UCSD-AML1 (cell line): ENCODE results near the gene TCF7L2.

Experiments
- DNase-seq: peaks from one replicate; lab custom pipeline; 2025; ENCODE audit not compliant: unreplicated experiment; lab: John Stamatoyannopoulos, UW

The TCF7L2 gene

DNA sequence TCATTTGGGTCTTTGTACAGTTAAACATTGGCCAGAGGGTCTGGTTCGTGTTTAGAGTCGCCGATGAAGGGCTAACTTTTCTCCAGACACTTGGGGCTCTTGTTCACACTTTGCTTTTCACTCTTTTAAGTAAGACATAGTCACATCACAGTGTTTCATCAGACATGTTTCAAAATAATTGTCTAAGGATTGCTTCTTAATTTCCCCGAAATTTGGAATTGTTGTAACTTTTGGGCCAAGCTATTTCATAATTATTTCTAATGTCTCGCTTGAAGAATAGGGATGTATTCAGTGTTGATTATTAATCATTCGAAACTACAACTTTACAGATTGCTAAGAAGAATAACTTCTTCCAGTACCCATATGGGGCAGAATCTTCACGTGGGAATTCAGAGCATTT lies 92.8 kb downstream of the TCF7L2 start:
- no peak for DNase-seq

DNA sequence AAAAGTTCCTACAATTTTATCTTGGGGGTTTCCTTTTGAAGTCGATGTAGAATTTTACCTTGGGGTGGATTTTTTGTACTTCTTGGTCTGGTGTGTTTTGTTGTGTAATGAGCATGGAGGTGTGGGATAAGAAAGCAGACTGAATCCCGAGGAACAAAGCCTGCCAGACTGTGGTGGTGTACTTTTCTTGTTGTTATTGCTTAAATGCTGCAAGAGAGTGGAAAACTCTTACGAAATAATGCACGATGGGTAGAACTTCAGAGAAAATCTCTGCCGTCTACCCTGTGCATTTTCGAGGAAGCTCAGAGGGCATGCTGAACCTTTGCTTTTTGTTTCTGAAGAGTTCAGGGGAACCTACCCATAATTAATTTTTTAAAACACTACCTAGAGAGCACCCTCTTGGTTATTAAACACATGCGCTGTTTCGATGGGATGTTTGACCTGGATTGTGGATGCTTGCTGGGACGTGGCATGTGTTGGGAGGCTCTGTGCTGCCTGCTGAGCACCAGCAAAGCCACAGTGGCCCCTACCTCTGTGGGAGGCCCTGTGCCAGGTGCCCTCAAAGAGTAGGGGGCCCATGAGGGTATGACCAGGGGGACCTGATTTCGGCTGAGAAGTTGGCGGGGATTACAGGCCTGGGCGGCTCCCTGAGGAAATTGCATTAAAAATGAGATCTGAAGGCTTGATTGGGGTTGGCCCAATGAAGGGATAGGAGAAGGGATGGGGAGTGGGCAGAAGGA lies 94.1 kb downstream of the TCF7L2 start:
- DNase-seq: no peak

DNA sequence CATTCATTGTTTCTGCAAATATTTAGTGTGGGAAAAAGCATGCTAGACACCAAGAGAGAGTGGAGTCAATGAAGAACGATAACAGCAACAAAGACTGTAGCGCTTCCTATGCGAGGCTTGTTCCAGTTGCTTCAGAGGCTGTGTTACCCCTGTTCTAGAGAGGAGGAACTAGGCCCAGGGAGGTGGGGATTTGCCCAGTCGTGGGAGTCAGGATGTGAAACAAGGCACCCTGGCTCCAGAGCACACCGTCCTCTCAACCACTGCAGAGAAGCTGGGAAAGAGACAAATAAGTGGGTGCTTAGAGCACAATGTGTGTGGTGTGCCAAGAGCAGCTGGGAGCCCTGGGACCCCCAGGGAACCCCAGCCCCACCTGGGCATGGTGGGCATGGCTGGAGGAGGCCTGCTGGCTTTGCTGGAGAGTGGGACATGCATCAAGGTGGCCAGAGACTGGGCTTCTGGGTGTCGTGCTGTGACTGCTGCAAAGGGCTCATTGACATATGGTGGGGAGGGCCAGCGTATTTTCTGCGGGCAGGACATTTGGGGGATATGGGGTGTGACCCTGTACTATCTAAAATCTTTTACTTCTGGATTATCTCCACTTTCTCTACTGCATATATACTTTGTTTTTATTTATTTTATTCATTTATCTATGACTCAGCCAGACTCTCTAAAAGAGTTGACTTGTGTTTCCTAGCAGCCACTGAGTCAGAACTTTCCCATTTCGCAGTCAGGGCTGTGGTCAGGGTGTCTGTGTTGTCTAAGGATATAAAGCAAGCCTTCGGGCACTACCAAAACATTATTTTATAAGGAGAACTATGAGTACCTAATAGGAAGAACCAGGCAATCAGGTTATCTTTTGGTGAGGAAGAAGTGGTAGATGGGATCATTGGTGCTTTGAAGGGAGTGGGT lies 95.4 kb downstream of the TCF7L2 start:
- DNase-seq: no peak

DNA sequence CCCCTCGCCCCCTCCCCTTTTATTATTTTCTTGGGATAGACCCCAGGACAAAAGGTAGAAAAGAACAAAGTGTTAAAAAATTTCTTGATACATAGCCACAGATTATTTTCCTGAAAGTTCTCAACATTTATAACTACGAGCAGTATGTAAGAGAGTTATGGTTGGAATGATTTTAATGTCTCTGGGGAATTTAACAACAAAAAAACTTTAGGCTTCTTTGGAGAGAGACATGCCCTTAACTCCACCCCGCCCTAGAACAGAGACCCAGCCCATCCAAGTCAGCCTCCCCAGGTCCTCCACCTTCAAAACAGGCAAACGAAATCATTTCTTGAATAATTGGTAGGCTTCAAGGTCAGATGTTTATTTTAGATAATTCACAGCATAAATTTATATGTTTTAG lies 97.1 kb downstream of the TCF7L2 start:
- DNase-seq: no peak

DNA sequence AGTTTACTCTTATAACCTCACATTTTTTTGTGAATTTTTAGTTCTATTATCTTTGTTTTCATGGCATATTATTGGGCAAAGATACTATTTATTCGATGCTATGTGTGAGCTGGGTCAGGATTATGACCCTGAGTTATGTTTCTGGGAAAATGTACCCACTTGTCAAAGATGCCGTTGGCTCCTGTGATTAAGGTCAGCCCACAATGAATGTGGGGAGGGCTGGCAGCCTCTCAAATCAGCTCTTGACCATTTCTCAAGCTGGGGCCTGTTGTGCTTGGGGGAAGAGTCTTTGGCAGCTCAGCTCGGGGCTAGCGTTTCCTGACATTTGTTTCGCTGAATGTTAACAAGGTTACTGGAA lies 97.5 kb downstream of the TCF7L2 start:
- no peak for DNase-seq

DNA sequence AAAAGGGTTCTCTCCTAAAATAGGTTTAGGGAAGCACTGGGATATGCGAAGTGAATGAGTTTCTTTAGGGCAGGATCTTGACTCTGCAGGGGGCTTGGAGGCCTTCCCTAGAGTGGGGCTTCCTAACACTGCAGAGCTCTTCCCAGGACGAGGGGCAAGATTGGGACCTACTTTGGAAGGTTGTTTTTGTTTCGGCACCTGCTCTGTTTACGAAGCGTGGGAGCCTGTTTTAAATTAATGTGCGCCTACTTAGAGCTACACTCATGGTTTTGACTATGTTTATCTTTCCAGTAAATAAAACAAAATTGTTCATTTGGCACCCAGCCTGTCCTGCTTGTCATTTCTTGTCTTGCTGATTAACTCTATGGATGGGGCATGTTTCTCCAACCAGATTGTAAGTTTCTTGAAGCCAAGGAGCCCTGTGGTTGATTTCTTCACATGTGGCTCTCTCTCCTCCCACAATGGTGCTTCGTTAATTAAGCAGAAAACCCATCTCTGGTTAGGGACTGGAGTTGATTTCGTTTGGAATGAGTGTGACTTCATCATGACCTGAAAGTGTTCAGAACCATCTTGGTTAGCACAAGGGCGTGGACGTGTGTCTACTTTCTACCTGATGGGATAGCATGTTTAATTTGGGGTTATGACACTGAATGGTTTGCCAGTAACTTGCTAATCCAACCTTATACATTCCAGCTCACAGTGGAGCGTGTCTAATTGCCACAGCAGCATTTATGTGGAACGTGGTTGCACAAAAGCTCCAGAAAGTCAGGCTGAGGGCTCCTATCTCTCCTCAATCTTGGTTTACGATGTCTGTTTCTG lies 98.1 kb downstream of the TCF7L2 start:
- DNase-seq: no peak

DNA sequence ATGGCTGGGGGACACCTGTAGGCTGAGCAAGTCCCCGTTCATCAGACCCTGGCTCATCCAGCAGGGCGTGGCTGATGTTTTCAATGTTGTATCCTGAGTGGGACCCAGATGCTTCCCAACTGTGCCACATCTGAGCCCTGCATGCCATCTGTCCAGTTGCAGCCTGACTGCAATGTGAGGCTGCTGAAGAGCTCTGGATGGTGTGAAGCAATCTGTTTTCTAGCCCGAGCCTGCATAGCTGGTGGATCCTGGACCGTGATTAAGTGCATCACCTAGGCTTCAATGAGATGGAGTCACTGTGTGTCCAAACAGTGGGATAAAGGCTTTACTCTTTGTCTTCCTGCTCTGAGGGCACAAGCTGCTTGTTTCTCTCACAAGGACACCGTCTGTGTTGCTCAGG lies 99.8 kb downstream of the TCF7L2 start:
- no peak for DNase-seq

DNA sequence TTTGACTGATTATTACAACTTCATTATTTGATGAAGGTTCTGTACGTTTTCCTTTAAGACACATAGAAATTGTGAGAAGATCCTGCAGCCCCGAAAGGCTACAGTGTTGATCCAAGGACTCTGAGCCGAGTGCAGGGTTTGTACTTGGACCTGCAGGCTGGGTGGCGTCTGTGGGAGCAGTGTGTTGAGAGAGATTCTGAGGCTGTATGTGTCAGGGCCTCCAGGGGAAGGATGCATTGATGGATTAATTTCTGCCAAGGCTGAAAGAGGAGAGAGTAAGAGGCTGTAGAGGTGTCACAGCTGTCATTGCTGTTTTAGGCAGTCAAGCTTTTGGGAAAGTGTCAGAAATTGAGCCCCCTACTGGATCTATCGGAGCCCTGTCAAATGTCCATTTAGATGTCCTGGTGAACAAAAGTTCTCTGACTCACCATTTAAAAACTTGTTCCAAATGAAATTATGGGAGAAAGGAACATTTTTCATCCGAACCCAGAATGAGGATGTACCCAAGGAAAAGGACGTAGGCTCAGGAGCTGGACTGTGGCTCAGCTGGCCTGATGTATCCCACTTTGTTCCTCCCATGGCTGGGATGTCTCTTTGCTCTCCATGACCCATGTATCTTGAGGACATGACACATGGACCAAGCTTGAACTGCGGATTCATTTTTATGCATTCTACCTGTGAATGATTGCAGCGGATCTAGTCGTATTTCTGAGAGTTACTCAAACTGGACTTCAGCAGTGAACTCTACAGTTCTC lies 102.2 kb downstream of the TCF7L2 start:
- no peak for DNase-seq

DNA sequence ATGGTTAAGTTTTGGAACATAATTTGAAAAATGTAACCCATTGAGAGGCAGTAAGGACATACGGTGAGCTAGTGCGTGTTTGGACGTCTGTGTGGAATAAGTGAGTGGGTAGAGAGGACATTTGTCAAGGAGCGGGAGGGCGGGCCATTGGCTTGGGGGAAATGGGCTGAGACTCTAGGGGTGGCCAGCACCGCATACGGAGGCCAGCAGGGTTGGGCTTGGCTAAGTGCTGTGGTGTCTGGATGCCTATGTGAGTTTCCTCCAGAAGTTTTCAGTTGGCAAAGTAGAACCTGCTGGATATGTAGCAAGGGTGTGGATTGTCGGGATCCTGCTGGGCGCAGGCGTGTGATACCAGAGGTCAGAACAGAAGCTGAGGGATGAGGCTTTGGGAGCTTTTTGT lies 103.0 kb downstream of the TCF7L2 start:
- no peak for DNase-seq

DNA sequence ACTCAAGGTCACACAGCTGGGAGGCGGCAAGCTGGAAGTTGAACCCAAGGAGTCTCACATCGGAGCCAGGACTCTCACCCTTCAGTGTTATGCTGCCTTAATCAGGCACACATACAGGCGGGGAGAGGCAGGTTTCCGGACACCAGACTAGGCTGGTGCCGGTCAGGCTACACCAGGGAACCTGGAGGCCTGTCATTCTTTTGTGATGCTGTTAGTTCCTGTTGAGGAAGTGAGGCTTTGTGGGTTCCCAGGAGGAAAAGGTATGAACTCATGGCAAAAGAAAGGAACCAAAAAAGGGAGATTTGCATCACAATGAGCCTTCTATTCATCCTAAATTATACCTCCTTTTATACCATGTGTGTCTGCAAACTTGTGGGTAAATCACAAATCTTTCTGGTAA lies 103.8 kb downstream of the TCF7L2 start:
- peak; percentile 49 for DNase-seq

DNA sequence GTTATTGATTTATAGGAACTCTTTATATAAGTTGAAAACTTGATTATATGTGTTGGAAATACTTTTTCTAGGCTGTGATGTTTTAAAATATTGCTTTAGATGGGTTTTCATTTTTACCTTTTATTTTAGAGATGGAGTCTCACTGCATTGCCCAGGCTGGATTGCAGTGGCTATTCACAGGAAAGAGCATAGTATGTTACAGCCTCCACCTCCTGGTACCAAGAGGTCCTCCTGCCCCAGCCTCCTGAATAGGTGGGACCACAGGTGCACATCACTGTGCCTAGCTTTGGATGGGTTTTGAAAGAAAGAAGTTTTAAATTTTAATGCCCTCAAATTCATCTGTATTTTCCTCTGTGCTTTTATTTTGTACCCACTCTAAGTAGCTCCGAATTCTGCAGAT lies 105.4 kb downstream of the TCF7L2 start:
- no peak for DNase-seq

DNA sequence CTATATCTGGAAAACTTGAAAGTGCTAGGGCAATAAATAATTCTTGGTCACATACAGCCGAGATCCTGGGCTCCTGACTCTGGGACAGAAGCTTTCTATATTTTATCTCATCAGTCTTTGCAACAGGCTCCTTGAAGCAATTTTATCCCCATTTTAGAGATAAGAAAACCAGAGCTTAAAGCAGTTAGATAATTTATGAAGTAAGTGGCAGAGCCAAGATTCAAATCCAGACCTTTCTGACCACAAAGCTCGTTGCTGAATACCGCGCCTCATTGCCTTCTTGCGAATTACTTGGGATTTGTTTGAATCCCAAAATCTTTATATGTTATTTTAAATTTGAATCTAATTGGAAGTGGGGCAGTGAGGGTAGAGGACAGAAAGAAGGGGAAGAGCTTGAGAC lies 106.0 kb downstream of the TCF7L2 start:
- DNase-seq: no peak

DNA sequence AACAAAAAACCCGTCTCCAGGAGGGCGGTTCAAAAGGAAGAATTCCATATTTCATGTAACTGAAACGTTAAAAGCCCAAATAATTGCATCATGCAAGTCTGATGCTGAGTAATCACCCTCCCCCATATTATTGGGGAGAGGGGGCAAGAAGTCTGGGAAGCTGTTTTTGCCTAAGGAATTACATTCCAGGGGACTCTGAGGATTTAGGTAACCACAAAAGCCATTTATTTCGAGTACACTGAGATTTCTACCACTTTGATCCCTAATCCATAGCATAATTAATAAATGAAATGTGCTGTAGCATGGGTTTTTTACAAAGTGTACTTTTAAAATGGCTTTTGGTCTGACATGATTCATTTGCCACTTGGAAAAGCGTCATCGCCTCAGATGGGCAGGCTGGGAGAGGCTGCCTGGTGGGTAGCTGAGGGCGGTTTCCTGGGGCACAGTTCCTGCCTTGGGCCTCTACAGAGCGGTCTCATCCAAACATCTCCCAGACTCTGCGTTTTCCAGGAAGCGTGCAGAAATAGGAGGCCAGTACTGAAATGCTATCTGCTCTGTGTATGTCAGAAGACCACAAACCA lies 106.5 kb downstream of the TCF7L2 start:
- peak; percentile 30 for DNase-seq

DNA sequence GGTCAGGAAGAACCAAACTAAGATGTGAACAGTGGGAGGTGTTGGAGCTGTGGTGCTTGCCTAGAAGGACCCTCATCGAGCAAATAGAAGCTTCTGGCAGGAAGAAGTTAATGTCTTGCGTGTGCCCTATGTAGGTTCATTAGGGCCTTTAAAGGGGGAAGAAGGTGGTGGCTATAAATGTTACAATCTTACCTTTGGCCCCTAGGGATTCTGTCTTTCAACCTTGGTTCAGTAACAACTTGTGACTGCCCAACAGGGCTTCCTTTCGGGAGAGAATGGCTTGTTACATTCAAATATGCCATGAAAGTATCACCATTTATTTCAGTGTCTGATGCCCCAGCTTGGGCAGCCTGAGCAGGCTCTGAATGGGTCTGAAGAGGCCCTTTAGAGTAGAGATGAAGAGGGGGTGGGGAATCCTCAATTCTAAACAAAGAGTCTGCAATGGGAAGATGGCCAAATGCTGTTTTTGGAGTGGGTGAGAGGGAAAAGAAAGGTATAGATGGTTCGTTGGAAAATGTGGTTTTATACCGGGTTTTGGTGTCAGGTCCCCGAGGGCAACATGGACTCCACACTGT lies 108.0 kb downstream of the TCF7L2 start:
- DNase-seq: no peak

DNA sequence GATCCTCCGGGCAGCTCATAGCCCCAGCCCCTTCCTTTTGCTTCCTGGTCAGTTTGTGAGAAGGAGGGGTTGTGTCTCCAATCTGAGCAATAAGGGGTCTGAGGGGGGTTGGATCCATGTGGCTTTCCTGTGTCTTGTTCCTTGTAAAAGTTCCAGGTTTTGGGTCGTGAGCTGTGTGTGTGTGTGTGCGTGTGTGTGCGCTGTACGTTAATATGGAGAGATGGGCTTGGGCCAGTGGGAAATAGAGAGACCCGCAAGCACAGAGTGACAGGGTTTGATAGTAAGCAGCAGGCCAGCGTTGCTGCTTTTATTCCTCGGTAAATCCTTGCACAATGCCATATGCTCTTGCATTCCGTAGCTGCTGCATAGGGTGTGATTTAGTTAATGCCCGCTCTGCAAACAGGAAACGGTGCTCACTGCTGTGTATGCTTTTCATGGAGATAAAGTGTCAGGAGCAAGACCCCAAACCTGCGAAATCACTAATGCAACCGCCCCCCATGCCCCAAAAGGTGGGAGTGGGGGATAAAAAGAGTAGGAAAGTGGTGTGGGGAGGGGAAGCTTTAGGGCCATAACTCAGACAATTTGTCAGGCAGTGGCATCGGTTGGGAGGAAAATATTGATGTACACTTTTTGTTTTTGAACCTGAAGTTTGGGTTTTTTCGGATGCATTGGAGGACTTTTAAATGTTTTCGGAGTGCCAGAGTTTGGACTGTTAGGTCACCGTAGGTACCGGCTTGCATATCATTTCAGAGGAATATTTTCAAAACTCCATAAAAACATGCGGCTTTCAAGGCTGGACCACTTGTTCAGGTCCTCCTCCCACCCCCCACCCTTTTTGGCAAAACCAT lies 108.7 kb downstream of the TCF7L2 start:
- no peak for DNase-seq

DNA sequence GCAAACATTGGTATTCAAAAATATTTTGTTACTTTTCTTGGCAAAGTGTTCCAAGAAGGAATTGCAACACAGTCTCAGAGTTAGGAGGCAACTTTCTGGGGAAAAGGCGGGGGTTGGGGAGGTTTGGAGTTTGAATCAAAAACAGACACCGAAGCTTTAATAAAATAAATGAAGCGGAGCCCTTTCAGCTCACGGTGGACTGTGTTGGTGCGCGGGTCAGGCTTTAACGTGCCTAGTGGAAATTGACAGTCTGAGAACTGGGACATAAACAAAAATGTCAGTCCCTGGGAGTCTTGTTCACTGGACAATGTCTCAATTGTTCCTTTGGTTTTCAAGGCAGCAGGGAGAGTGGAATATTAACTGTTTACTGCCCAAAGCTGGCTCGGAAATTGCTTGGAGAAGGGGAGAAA lies 109.3 kb downstream of the TCF7L2 start:
- DNase-seq: no peak

DNA sequence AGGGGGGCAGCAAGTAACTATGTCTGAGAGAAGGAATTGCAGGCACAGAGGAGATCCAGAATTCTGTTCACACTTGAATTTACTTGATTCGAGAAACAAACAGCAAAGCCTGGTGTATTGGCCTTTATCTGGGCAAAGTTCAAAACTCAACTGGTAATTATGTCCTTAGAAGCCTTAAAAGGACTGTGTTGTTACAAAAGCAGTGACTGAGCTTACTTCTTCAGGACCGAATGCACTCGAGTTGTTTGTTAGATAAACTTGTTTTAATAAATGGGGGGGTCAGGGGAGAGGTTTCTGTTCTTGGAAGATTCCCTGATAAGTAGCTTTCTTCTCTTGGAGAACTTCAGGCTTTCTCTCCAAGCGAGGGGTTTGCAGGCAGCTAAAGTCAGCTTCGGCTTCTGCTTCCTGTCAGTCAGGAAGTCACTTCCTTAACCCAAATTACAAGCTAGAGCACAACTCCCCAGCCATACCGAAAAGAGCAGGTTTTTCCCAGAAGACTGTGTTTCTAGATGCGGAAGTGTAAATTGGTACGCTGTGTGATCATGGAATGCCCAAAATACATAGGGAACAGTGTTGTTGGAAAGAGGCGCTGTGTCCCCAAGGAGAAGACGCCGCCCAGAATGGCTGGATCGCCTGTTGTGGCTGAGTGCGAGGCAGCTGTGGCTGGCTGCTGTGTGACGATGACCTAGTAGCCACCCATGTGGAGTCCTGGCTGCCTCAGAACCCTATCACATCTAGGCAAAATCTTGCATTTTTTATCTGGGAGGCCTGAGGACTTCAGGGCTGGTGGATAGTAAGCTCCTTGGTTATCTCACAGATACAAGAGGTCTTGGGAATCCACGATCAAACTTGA lies 110.4 kb downstream of the TCF7L2 start:
- DNase-seq: peak; percentile 62

DNA sequence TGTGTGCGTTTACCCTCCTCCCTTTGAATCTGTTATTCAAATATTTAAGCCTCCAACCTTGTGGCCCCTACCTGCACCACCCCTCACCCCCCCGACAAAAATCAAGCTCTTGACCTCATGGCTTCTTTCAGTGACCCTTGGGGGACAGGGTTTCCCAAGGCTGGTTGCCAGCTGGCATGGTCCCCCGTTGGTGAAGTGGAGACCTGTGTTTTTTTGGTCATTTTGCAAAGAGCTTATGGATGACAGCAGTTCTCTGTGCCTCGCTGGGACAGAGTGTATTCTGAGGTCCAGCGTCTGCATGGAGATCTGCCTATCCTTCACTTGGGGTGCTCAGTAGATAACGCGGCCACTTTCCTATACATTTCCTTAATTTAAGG lies 111.0 kb downstream of the TCF7L2 start:
- no peak for DNase-seq
